Effector memory CD4-positive, alpha-beta T cell (primary cell): Measurements from ENCODE around the gene SP4.

Source experiments
- DNase-seq, 3 donors: peaks; one replicate each; pipeline ENCODE4 v3.0.0-alpha.2; 2020
- H3K27ac ChIP-seq: 2 replicates; pipeline ENCODE4 v1.7.0; 2013; ENCODE audit warnings: mild to moderate bottlenecking, low read length, moderate library complexity; ENCODE audit not compliant: insufficient read depth, poor library complexity, severe bottlenecking
- H3K27me3 ChIP-seq: replicated peaks from 2 replicates; pipeline ENCODE4 v1.7.0; 2013; ENCODE audit warnings: mild to moderate bottlenecking, low read length; ENCODE audit not compliant: insufficient read depth, control insufficient read depth, poor library complexity, severe bottlenecking
- H3K36me3 ChIP-seq: 2 replicates; pipeline ENCODE4 v1.7.0; 2013; ENCODE audit warnings: mild to moderate bottlenecking, low read length, moderate library complexity; ENCODE audit not compliant: control insufficient read depth, insufficient read depth
- H3K4me1 ChIP-seq: 2 replicates; pipeline ENCODE4 v1.7.0; 2013; ENCODE audit warnings: low read length, mild to moderate bottlenecking; ENCODE audit not compliant: control insufficient read depth, insufficient read depth, poor library complexity, severe bottlenecking
- H3K4me3 ChIP-seq: 2 replicates; pipeline ENCODE4 v1.7.0; 2013; ENCODE audit warnings: low read length, low read depth, mild to moderate bottlenecking; ENCODE audit not compliant: insufficient read depth, poor library complexity, severe bottlenecking
- H3K9me3 ChIP-seq: 2 replicates; pipeline ENCODE4 v1.7.0; 2013; ENCODE audit warnings: mild to moderate bottlenecking, low read length, moderate library complexity; ENCODE audit not compliant: control insufficient read depth

SP4 gene

GRCh38 chr7:21430575-21430954 lies 2.7 kb downstream of the SP4 start:
- no peaks in the 10 kb centered on the region for H3K27me3 ChIP-seq
- DNase-seq: no peak
- H3K9me3 ChIP-seq: no peaks in the 10 kb centered on the region
- H3K27ac ChIP-seq: no peak overlapping the region
- peak overlapping the region; percentile 5 for H3K4me3 ChIP-seq
- H3K36me3 ChIP-seq: peaks cover 4% of the 10 kb centered on the region
- peaks cover 32% of the 10 kb centered on the region for H3K4me1 ChIP-seq

GRCh38 chr7:21443149-21443841 lies 15.4 kb downstream of the SP4 start:
- H3K9me3 ChIP-seq: no peaks in the 10 kb centered on the region
- no peak for DNase-seq
- no peaks in the 10 kb centered on the region for H3K27me3 ChIP-seq
- no peak overlapping the region for H3K27ac ChIP-seq
- H3K36me3 ChIP-seq: no peaks in the 10 kb centered on the region
- no peak overlapping the region for H3K4me3 ChIP-seq
- no peaks in the 10 kb centered on the region for H3K4me1 ChIP-seq

DNA sequence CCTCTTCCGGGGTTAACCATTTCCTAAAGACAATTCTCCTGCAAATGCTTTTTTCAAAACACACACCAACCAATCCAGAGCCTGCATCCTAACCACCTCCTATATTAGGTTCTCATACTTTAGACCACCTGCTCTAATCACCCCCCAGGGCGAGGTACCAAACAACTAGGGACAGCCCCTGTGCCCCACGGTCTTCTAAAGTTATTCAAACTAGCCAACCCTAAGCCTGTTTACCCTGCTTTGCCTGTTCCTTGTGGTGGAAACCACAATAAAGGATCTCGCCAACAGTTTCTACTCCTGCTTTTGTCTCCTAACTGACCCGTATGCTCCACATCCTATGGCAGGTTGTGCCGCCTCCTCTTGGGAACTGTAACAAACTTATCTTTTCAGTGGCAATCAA lies 21.1 kb downstream of the SP4 start:
- no peak overlapping the region for H3K27ac ChIP-seq
- H3K9me3 ChIP-seq: no peaks in the 10 kb centered on the region
- peaks cover 3% of the 10 kb centered on the region for H3K36me3 ChIP-seq
- H3K4me1 ChIP-seq: no peaks in the 10 kb centered on the region
- no peak overlapping the region for H3K4me3 ChIP-seq
- H3K27me3 ChIP-seq: no peaks in the 10 kb centered on the region
- no peak for DNase-seq

- H3K27ac ChIP-seq: no peak overlapping the region
- H3K4me1 ChIP-seq: no peaks in the 10 kb centered on the region
- no peaks in the 10 kb centered on the region for H3K27me3 ChIP-seq
- H3K36me3 ChIP-seq: peaks cover 11% of the 10 kb centered on the region
- no peak for DNase-seq
- no peak overlapping the region for H3K4me3 ChIP-seq
- H3K9me3 ChIP-seq: no peaks in the 10 kb centered on the region
Measured at GRCh38 chr7:21450076-21450475, 22.2 kb downstream of the SP4 start.

DNA sequence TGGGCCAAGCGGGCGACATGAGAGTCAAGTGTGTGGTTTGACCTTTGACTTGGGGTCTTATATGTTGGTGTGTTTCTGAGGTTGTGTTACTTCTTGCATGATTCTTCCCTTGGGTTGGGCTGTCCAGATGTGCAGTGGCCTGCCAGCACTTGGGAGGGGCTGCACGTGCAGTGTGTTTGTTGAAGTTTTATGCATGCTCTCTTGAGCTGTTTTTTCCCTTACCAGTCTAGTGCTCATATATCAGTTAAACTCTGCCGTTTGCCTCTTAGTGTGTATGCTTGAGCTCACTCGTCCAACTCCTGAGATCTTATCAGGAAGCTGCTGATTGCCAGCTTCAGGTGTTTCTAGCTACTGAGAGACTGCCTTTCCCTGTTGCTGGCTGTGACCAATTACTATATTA lies 23.1 kb downstream of the SP4 start:
- H3K4me3 ChIP-seq: no peak overlapping the region
- no peaks in the 10 kb centered on the region for H3K9me3 ChIP-seq
- no peaks in the 10 kb centered on the region for H3K27me3 ChIP-seq
- H3K36me3 ChIP-seq: peaks cover 17% of the 10 kb centered on the region
- no peak for DNase-seq
- no peaks in the 10 kb centered on the region for H3K4me1 ChIP-seq
- no peak overlapping the region for H3K27ac ChIP-seq

- Histone ChIP-seq H3K27ac (no peak overlapping the region), H3K36me3 (peaks cover 29% of the 10 kb centered on the region), H3K9me3 (no peaks in the 10 kb centered on the region), H3K4me1 (no peaks in the 10 kb centered on the region), H3K4me3 (no peak overlapping the region), H3K27me3 (no peaks in the 10 kb centered on the region)
- no peak for DNase-seq
Measured at GRCh38 chr7:21454182-21454581, 26.3 kb downstream of the SP4 start.

DNA sequence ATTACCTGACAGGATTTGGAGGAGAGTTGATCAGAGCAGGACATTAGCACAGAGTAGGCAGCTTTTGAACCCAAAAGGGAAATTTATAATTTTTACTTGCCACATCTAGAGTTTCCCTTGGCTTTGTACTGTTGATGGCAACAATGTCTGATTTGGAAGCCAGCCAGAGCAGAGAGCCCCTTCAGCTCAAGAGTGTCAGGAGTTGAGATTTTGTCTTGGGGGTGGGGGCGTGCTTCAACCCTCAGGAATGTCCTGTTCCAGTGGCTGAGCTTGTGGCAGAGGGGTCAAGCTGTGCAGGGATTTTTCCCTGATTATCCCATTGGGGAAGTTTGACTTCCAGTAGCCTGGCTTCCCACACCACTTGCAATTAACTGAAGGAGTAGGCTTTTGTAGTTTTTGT lies 27.0 kb downstream of the SP4 start:
- Histone ChIP-seq H3K27me3 (no peaks in the 10 kb centered on the region), H3K4me1 (no peaks in the 10 kb centered on the region), H3K4me3 (no peak overlapping the region), H3K9me3 (no peaks in the 10 kb centered on the region), H3K27ac (no peak overlapping the region), H3K36me3 (peaks cover 33% of the 10 kb centered on the region)
- no peak for DNase-seq

DNA sequence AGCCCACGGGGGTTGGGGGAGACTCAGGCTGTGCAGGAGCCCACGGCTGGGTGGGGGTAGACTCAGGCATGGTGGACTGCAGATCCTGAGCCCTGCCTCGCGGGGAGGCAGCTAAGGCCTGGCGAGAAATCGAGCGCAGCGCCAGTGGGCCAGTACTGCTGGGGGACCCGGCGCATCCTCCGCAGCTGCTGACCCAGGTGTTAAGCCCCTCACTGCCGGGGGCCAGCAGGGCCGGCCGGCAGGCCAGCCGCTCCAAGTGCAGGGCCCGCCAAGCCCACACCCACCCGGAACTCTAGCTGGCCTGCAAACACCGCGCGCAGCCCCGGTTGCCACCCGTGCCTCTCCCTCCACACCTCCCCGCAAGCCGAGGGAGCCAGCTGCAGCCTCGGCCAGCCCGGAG lies 33.4 kb downstream of the SP4 start:
- peaks cover 13% of the 10 kb centered on the region for H3K36me3 ChIP-seq
- H3K9me3 ChIP-seq: no peaks in the 10 kb centered on the region
- no peaks in the 10 kb centered on the region for H3K27me3 ChIP-seq
- DNase-seq: no peak
- peaks cover 3% of the 10 kb centered on the region for H3K4me1 ChIP-seq
- no peak overlapping the region for H3K4me3 ChIP-seq
- H3K27ac ChIP-seq: no peak overlapping the region

GRCh38 chr7:21462081-21462480 lies 34.2 kb downstream of the SP4 start:
- no peak for DNase-seq
- Histone ChIP-seq H3K27me3 (no peaks in the 10 kb centered on the region), H3K4me3 (no peak overlapping the region), H3K9me3 (no peaks in the 10 kb centered on the region), H3K4me1 (peaks cover 3% of the 10 kb centered on the region), H3K36me3 (peaks cover 8% of the 10 kb centered on the region), H3K27ac (no peak overlapping the region)

- Histone ChIP-seq H3K4me1 (peaks cover 3% of the 10 kb centered on the region), H3K27ac (no peak overlapping the region), H3K4me3 (no peak overlapping the region), H3K36me3 (peaks cover 7% of the 10 kb centered on the region), H3K27me3 (no peaks in the 10 kb centered on the region), H3K9me3 (no peaks in the 10 kb centered on the region)
- DNase-seq: no peak
Measured at GRCh38 chr7:21463524-21463923, 35.6 kb downstream of the SP4 start.
